ENCODE results near the gene SLC18B1. TPM values are rescaled to one million over a fixed set of nuclear protein-coding genes. Genes with fewer than 3 reads are reported as not detected.
A peak's percentile ranks its signal among the peaks of the same experiment; 100 is the strongest.

Gene SLC18B1
- total and polyA plus RNA-seq, 2 of the 13 experiments (the other 11 are each of a cell fraction or from before 2014, with no cell fraction given), result 11.4 to 13.8 TPM

- TF ChIP-seq PBX2 (CRISPR knock-in tag; IDR thresholded peaks at IDR 0.05) (no peak), U2AF1 (optimal IDR thresholded peaks at IDR 0.05; ENCODE audit: low read depth, low read length) (no peak), HOXA5 (CRISPR knock-in tag; IDR thresholded peaks at IDR 0.05) (peak; percentile 86), RARA (CRISPR knock-in tag; IDR thresholded peaks at IDR 0.05) (no peak; the same call in 1 of the 2 replicates), ZFP1 (CRISPR knock-in tag; IDR thresholded peaks at IDR 0.05) (no peak), MBNL3 (CRISPR knock-in tag; conservative IDR thresholded peaks at IDR 0.05) (no peak), MIXL1 (CRISPR knock-in tag; IDR thresholded peaks at IDR 0.05) (peak; percentile 35; the same call in 1 of the 2 replicates), EEA1 (CRISPR knock-in tag; IDR thresholded peaks at IDR 0.05; ENCODE audit: borderline replicate concordance) (no peak; the same call in 1 of the 2 replicates), ZBTB20 (CRISPR knock-in tag; IDR thresholded peaks at IDR 0.05; ENCODE audit: borderline replicate concordance, low read depth) (no peak), KDM5B (CRISPR knock-in tag; IDR thresholded peaks at IDR 0.05; ENCODE audit: borderline replicate concordance) (no peak), IRF2 (CRISPR knock-in tag; IDR thresholded peaks at IDR 0.05) (peak; percentile 72), TEAD3 (CRISPR knock-in tag; optimal IDR thresholded peaks at IDR 0.05; ENCODE audit: borderline replicate concordance) (no peak), ZBTB26 (CRISPR knock-in tag; IDR thresholded peaks at IDR 0.05; ENCODE audit: borderline replicate concordance) (no peak), RFXANK (CRISPR knock-in tag; IDR thresholded peaks at IDR 0.05) (0 out of 2 replicates have a peak, but pooled peaks have one; percentile 11), NFE2L1 (CRISPR knock-in tag; IDR thresholded peaks at IDR 0.05; ENCODE audit: borderline replicate concordance) (no peak), PLRG1 (conservative IDR thresholded peaks at IDR 0.05) (no peak), EP300 (IDR thresholded peaks at IDR 0.05; ENCODE audit: low read depth in 2 of 2, low read length in 2 of 2) (no peak), EP300 (CRISPR knock-in tag; IDR thresholded peaks at IDR 0.05; ENCODE audit: borderline replicate concordance) (peak; percentile 46), GABPA (IDR thresholded peaks at IDR 0.05; ENCODE audit: low read depth, low read length) (no peak), GABPA (CRISPR knock-in tag; IDR thresholded peaks at IDR 0.05; ENCODE audit: low read depth) (peak; percentile 6; the same call in 1 of the 2 replicates), TIGD3 (CRISPR knock-in tag; IDR thresholded peaks at IDR 0.05; ENCODE audit: borderline replicate concordance) (no peak), TARDBP (CRISPR knock-in tag; IDR thresholded peaks at IDR 0.05) (no peak), POLR2G (IDR thresholded peaks at IDR 0.05; ENCODE audit: low read depth, low read length) (peak; percentile 73; the same call in 1 of the 2 replicates), ZSCAN20 (CRISPR knock-in tag; IDR thresholded peaks at IDR 0.05; ENCODE audit: borderline replicate concordance) (no peak; the same call in 1 of the 2 replicates), SCMH1 (CRISPR knock-in tag; IDR thresholded peaks at IDR 0.05; ENCODE audit: borderline replicate concordance) (no peak), ZKSCAN1 (IDR thresholded peaks at IDR 0.05; ENCODE audit: low read length) (no peak)
- TF ChIP-seq, protein P1, sequence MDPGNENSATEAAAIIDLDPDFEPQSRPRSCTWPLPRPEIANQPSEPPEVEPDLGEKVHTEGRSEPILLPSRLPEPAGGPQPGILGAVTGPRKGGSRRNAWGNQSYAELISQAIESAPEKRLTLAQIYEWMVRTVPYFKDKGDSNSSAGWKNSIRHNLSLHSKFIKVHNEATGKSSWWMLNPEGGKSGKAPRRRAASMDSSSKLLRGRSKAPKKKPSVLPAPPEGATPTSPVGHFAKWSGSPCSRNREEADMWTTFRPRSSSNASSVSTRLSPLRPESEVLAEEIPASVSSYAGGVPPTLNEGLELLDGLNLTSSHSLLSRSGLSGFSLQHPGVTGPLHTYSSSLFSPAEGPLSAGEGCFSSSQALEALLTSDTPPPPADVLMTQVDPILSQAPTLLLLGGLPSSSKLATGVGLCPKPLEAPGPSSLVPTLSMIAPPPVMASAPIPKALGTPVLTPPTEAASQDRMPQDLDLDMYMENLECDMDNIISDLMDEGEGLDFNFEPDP (CRISPR knock-in tag; conservative IDR thresholded peaks at IDR 0.05), result no peak
- TF ChIP-seq, protein P2, sequence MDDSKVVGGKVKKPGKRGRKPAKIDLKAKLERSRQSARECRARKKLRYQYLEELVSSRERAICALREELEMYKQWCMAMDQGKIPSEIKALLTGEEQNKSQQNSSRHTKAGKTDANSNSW (CRISPR knock-in tag; IDR thresholded peaks at IDR 0.05; ENCODE audit: borderline replicate concordance), result no peak
Observed at GRCh38 chr6:132813173-132813856, 14.9 kb upstream of the SLC18B1 start (continued).

All from HepG2 (cell line).